Astrocyte of the hippocampus (primary cell): ENCODE data around the gene GAGE12C.
"Not testable (repeated sequence)": the region's sequence is repeated elsewhere in the genome, so short reads cannot be mapped to it uniquely, and the experiment has no call there.

Experiments
- DNase-seq: peaks from one replicate; pipeline ENCODE4 v3.0.0; 2011; ENCODE audit warnings: low read depth, low spot score

GAGE12C gene, protein sequence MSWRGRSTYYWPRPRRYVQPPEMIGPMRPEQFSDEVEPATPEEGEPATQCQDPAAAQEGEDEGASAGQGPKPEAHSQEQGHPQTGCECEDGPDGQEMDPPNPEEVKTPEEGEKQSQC

DNA sequence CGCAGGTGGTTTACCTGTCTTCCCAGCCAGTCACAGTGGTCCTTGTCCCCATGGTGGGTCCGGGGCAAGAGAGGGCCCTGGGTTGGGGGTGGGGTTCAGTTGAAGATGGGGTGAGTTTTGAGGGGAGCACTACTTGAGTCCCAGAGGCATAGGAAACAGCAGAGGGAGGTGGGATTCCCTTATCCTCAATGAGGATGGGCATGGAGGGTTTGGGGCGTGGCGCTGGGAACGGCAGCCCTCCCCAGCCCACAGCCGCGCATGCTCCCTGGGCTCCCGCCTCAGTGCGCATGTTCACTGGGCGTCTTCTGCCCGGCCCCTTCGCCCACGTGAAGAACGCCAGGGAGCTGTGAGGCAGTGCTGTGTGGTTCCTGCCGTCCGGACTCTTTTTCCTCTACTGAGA, at the start of gene GAGE12C:
Gene GAGE12C (plus strand): TSS at position 301 of the 400 bp plus-strand sequence. CDS start 1,155 bp downstream, outside the sequence.
- not testable (repeated sequence) for DNase-seq

DNA sequence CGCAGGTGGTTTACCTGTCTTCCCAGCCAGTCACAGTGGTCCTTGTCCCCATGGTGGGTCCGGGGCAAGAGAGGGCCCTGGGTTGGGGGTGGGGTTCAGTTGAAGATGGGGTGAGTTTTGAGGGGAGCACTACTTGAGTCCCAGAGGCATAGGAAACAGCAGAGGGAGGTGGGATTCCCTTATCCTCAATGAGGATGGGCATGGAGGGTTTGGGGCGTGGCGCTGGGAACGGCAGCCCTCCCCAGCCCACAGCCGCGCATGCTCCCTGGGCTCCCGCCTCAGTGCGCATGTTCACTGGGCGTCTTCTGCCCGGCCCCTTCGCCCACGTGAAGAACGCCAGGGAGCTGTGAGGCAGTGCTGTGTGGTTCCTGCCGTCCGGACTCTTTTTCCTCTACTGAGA, 9.5 kb downstream of the GAGE12C start, which contains the start of gene GAGE12D:
Gene GAGE12D (plus strand): TSS at position 301 of the 400 bp plus-strand sequence. CDS start 1,155 bp downstream, outside the sequence.
- not testable (repeated sequence) for DNase-seq

DNA sequence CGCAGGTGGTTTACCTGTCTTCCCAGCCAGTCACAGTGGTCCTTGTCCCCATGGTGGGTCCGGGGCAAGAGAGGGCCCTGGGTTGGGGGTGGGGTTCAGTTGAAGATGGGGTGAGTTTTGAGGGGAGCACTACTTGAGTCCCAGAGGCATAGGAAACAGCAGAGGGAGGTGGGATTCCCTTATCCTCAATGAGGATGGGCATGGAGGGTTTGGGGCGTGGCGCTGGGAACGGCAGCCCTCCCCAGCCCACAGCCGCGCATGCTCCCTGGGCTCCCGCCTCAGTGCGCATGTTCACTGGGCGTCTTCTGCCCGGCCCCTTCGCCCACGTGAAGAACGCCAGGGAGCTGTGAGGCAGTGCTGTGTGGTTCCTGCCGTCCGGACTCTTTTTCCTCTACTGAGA, 19.0 kb downstream of the GAGE12C start, which contains the start of gene GAGE12E:
Gene GAGE12E (plus strand): TSS at position 301 of the 400 bp plus-strand sequence. CDS start 1,155 bp downstream, outside the sequence.
- not testable (repeated sequence) for DNase-seq

DNA sequence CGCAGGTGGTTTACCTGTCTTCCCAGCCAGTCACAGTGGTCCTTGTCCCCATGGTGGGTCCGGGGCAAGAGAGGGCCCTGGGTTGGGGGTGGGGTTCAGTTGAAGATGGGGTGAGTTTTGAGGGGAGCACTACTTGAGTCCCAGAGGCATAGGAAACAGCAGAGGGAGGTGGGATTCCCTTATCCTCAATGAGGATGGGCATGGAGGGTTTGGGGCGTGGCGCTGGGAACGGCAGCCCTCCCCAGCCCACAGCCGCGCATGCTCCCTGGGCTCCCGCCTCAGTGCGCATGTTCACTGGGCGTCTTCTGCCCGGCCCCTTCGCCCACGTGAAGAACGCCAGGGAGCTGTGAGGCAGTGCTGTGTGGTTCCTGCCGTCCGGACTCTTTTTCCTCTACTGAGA, 28.6 kb downstream of the GAGE12C start, which contains the start of gene GAGE12F:
Gene GAGE12F (plus strand): TSS at position 301 of the 400 bp plus-strand sequence. CDS start 1,155 bp downstream, outside the sequence.
- not testable (repeated sequence) for DNase-seq

DNA sequence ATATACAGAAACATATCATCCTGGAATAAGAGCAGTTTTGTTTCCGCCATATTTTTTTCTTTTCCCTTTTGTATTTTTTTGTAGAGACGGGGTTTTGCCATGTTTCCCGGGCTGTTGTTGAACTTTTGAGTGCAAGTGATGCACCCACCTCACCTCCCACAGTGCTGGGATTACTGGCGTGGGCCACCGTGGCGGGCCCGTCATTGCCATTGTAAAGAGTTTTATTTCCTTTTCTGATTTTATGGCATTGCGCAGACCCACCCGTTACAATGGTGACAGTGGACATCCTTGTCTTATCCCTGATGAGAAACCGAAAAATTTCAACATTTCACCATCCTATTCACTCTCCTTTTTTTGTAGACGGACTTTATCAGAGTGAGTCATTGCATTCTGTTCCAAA, 36.8 kb downstream of the GAGE12C start:
- DNase-seq, result not testable (repeated sequence)

DNA sequence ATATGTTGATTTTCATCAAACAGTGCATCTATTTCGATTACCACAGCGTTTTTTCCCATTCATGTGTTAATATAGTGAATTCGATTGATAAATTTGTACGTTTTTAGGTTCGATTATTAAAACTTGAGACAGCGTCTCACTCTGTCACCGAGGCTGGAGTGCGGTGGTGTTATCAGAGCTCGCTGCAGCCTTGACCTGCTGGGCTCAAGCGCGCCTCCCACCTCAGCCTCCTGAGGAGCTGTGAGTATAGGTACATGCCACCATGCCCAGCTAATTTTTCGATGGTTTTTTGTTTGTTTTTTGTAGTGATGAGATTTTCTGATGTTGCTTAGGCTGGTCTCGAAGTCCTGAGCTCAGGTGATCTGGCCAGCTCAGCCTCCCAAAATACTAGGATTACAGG, 37.2 kb downstream of the GAGE12C start:
- not testable (repeated sequence) for DNase-seq

DNA sequence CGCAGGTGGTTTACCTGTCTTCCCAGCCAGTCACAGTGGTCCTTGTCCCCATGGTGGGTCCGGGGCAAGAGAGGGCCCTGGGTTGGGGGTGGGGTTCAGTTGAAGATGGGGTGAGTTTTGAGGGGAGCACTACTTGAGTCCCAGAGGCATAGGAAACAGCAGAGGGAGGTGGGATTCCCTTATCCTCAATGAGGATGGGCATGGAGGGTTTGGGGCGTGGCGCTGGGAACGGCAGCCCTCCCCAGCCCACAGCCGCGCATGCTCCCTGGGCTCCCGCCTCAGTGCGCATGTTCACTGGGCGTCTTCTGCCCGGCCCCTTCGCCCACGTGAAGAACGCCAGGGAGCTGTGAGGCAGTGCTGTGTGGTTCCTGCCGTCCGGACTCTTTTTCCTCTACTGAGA, 38.1 kb downstream of the GAGE12C start, which contains the start of gene GAGE12G:
Gene GAGE12G (plus strand): TSS at position 301 of the 400 bp plus-strand sequence. CDS start 1,155 bp downstream, outside the sequence.
- DNase-seq, result not testable (repeated sequence)

DNA sequence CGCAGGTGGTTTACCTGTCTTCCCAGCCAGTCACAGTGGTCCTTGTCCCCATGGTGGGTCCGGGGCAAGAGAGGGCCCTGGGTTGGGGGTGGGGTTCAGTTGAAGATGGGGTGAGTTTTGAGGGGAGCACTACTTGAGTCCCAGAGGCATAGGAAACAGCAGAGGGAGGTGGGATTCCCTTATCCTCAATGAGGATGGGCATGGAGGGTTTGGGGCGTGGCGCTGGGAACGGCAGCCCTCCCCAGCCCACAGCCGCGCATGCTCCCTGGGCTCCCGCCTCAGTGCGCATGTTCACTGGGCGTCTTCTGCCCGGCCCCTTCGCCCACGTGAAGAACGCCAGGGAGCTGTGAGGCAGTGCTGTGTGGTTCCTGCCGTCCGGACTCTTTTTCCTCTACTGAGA, 47.7 kb downstream of the GAGE12C start, which contains the start of gene GAGE12H:
Gene GAGE12H (plus strand): TSS at position 301 of the 400 bp plus-strand sequence. CDS start 1,155 bp downstream, outside the sequence.
- DNase-seq, result not testable (repeated sequence)
